Measurements from ENCODE around the gene GDPD3. TPM values are rescaled to one million over a fixed set of nuclear protein-coding genes. Genes with fewer than 3 reads are reported as not detected.

GDPD3 gene
- total and polyA plus RNA-seq, 9 of the 15 experiments (the other 6 are each of a cell fraction or from before 2014, with no cell fraction given) = 0.47 to 3.9 (median 1.1) TPM

DNA sequence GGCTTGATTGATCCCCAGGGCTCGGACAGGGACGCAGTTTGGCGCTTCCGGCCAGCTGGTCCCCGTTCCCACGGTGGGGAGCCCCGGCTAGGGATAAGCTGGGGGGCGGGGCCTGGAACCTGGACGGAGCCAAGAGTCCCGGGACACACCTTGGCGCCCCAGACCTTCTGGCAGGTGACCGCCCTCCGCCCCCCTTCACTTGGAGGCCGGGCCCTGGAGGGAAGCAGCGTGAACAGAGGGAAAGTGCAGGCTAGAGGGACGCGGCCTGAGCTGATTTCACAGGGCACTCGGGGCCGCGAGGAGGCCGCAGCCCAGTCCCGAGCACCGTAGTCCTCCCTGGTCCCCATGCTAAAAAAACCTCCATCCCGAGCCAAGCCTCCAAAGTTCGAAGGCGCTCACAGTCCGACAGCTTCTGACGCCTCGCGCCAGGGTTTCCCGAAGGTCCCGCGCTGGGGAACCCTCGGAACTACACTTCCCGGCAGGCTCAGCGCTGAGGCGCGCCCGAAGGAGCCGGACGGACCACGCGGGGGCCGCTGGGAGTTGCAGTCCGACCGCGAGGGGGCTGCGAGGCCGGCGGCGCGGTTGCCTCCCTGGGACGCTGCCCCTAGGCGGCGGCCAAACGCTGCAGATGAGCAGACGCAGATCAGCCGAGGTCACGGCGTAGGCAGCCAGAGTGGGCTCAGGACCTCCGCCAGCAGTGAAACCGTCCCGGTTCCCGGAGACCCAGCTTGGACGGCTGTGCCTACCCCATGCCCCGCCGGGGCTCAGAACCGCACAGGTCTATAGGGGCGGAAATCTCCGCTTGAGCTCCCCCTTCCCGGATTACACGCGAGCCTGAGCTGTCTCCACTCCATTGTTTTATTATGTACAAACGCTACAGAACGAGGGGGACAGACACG, 21.6 kb downstream of the GDPD3 start, which contains the start of gene TBX6:
Gene TBX6 (minus strand): TSS at position 451 of the 899 bp plus-strand sequence. CDS start 731 bp downstream, outside the sequence.
- Histone ChIP-seq H3K9me1 (ENCODE audit: control insufficient read depth, insufficient read depth, low read length) (no peaks in the 10 kb centered on the region), H3K36me3 (ENCODE audit: control insufficient read depth, insufficient read depth, low read length) (peaks cover 7% of the 10 kb centered on the region; the same call in 2 of the 3 replicates), H3K4me1 (replicated peaks in 1 of 2; ENCODE audit: control insufficient read depth in 2 of 2, insufficient read depth in 2 of 2, low read length in 2 of 2) (peaks cover 34 to 72% of the 10 kb centered on the region in 2 experiments), H2AFZ (ENCODE audit: low read depth, low read length) (peak within 1 kb of the TSS; percentile 95), H4K20me1 (replicated peaks; ENCODE audit: control insufficient read depth, insufficient read depth, low read length) (no peaks in the 10 kb centered on the region), H3K4me3 (peak within 1 kb of the TSS; percentile 49), H3K27ac (ENCODE audit: extremely low read depth, low read depth, low read length) (peak within 1 kb of the TSS; percentile 85), H3K9ac (ENCODE audit: insufficient read depth in 1 of 2, low read depth in 2 of 2, low read length in 2 of 2) (peak within 1 kb of the TSS; percentile 80 to 98), H3K4me2 (ENCODE audit: insufficient read depth, low read length) (peak within 1 kb of the TSS; percentile 87), H3K79me2 (ENCODE audit: control insufficient read depth, insufficient read depth, low read length) (peaks cover 3% of the 10 kb centered on the region; the same call in 1 of the 3 replicates), H3K9me3 (replicated peaks; ENCODE audit: control insufficient read depth, insufficient read depth, low read depth, low read length) (peaks cover 4% of the 10 kb centered on the region), H3K27me3 (ENCODE audit: control insufficient read depth in 2 of 2, insufficient read depth in 2 of 2, low read length in 2 of 2) (no peaks in the 10 kb centered on the region)
- TSS peak; percentile 52 for BruUV-seq (replicated peaks)
- 7% methylated on average over 70 of the region's 76 CpGs for WGBS (ENCODE audit: insufficient coverage, low coverage, missing lambda C conversion rate)
- CTCF ChIA-PET (ENCODE audit: low intra/inter-chr PET ratio) = interaction anchor here (0.5 to 1.0 kb wide), 2 partner anchors 29 to 47 kb away, joined by 3 to 12 read pairs; no protein-coding TSS in a partner anchor
- DNase-seq (ENCODE audit: extremely low read depth in 1 of 4, low spot score in 3 of 4) (peak; percentile 85 to 96 (median 89)), FAIRE-seq (peak; percentile 89), ATAC-seq (peak; percentile 89)
- POLR2A ChIA-PET = interaction anchor here (0.5 to 4.8 kb wide), 16 partner anchors 12 to 838 kb away, joined by 3 to 59 read pairs (median 4); partner anchors contain the start of genes ALDOA and PPP4C
- in situ Hi-C loops (cut with MboI) (no loop called here), intact Hi-C loops (cut with micrococcal nuclease) (loop anchor here (5.0 to 10.0 kb wide), 2 partner anchors 44 to 563 kb away; partner anchors contain the start of genes FBRS and PRR14)
- TF ChIP-seq FUS (optimal IDR thresholded peaks at IDR 0.05; ENCODE audit: low read depth, low read length) (no peak), ZNF124 (CRISPR knock-in tag; IDR thresholded peaks at IDR 0.05) (no peak), ETV6 (IDR thresholded peaks at IDR 0.05; ENCODE audit: borderline replicate concordance in 1 of 2, low read depth in 2 of 2, low read length in 1 of 2) (no peak; a peak in 1 of 4 replicates), ETV6 (CRISPR knock-in tag; IDR thresholded peaks at IDR 0.05; ENCODE audit: borderline replicate concordance) (no peak), CREB5 (CRISPR knock-in tag; IDR thresholded peaks at IDR 0.05) (no peak), ZNF24 (IDR thresholded peaks at IDR 0.05) (no peak), HNRNPUL1 (IDR thresholded peaks at IDR 0.05; ENCODE audit: low read length) (no peak), NFE2 (IDR thresholded peaks at IDR 0.05; ENCODE audit: low read depth) (no peak), PHTF2 (CRISPR knock-in tag; IDR thresholded peaks at IDR 0.05) (no peak), KLF6 (CRISPR knock-in tag; IDR thresholded peaks at IDR 0.05; ENCODE audit: borderline replicate concordance) (no peak), ZBTB11 (CRISPR knock-in tag; IDR thresholded peaks at IDR 0.05) (peak in 1 of 3 experiments; percentile 80; a peak in 2 of 6 replicates), HDAC3 (IDR thresholded peaks at IDR 0.05; ENCODE audit: borderline replicate concordance, partially characterized antibody) (no peak)
- TF ChIP-seq, protein P1, sequence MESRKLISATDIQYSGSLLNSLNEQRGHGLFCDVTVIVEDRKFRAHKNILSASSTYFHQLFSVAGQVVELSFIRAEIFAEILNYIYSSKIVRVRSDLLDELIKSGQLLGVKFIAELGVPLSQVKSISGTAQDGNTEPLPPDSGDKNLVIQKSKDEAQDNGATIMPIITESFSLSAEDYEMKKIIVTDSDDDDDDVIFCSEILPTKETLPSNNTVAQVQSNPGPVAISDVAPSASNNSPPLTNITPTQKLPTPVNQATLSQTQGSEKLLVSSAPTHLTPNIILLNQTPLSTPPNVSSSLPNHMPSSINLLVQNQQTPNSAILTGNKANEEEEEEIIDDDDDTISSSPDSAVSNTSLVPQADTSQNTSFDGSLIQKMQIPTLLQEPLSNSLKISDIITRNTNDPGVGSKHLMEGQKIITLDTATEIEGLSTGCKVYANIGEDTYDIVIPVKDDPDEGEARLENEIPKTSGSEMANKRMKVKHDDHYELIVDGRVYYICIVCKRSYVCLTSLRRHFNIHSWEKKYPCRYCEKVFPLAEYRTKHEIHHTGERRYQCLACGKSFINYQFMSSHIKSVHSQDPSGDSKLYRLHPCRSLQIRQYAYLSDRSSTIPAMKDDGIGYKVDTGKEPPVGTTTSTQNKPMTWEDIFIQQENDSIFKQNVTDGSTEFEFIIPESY (CRISPR knock-in tag; IDR thresholded peaks at IDR 0.05) = no peak; the same call in 1 of the 2 replicates

All from K562 (cell line).